Testis (tissue), 2 donors: ENCODE results near the gene IGF1R.

Experiments
- POLR2A ChIP-seq: fragments of 450-650 bp; IDR thresholded peaks from one replicate; pipeline ENCODE4 v1.6.1; 2017; ENCODE audit warnings: antibody characterized with exemption, mild to moderate bottlenecking, moderate library complexity
- TF ChIP-seq, protein P1 (sequence below), 3 experiments: fragments of 450-650 bp in 2 of 3; fragments of 200-600 bp in 1 of 3; sonication (generic) in 1 of 3; IDR thresholded peaks; one replicate each; pipeline ENCODE4 v1.5.1; 2016 to 2019; ENCODE audit warnings: antibody characterized with exemption in 3 of 3, mild to moderate bottlenecking in 2 of 3, moderate library complexity in 1 of 3

DNA sequence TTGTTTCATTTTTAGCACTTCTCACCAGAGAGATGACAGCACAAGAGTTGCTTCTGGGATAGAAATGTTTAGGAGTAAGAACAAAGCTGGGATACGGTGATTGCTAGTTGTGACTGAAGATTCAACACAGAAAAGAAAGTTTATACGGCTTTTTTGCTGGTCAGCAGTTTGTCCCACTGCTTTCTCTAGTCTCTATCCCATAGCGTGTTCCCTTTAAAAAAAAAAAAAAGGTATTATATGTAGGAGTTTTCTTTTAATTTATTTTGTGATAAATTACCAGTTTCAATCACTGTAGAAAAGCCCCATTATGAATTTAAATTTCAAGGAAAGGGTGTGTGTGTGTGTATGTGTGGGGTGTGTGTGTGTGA lies 311.3 kb downstream of the IGF1R start:
- TF ChIP-seq, protein P1, sequence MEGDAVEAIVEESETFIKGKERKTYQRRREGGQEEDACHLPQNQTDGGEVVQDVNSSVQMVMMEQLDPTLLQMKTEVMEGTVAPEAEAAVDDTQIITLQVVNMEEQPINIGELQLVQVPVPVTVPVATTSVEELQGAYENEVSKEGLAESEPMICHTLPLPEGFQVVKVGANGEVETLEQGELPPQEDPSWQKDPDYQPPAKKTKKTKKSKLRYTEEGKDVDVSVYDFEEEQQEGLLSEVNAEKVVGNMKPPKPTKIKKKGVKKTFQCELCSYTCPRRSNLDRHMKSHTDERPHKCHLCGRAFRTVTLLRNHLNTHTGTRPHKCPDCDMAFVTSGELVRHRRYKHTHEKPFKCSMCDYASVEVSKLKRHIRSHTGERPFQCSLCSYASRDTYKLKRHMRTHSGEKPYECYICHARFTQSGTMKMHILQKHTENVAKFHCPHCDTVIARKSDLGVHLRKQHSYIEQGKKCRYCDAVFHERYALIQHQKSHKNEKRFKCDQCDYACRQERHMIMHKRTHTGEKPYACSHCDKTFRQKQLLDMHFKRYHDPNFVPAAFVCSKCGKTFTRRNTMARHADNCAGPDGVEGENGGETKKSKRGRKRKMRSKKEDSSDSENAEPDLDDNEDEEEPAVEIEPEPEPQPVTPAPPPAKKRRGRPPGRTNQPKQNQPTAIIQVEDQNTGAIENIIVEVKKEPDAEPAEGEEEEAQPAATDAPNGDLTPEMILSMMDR (IDR thresholded peaks at IDR 0.05), result no peak
- no peak for TF ChIP-seq POLR2A
